GF-D8 (cell line): ENCODE measurements around the gene CDKAL1.

Experiments
- DNase-seq: peaks from one replicate; lab custom pipeline; 2025; lab: John Stamatoyannopoulos, UW

CDKAL1 gene

GRCh38 chr6:20927130-20927860 lies 393.0 kb downstream of the CDKAL1 start:
- no peak for DNase-seq

GRCh38 chr6:20929283-20929682 lies 395.0 kb downstream of the CDKAL1 start:
- no peak for DNase-seq

GRCh38 chr6:20931093-20931492 lies 396.8 kb downstream of the CDKAL1 start:
- no peak for DNase-seq

- no peak for DNase-seq
These were observed 397.5 kb downstream of the CDKAL1 start for GRCh38 chr6:20931772-20932171.

- no peak for DNase-seq
These were observed 398.0 kb downstream of the CDKAL1 start for GRCh38 chr6:20932284-20932683.

- no peak for DNase-seq
These were observed 399.0 kb downstream of the CDKAL1 start for GRCh38 chr6:20933057-20933788.

GRCh38 chr6:20936949-20937348 lies 402.7 kb downstream of the CDKAL1 start:
- no peak for DNase-seq

GRCh38 chr6:20939161-20939775 lies 405.0 kb downstream of the CDKAL1 start:
- no peak for DNase-seq

- DNase-seq = no peak
These were observed 408.9 kb downstream of the CDKAL1 start for GRCh38 chr6:20943040-20943627.

- no peak for DNase-seq
These were observed 409.7 kb downstream of the CDKAL1 start for GRCh38 chr6:20943922-20944321.

- DNase-seq = no peak
These were observed 411.8 kb downstream of the CDKAL1 start for GRCh38 chr6:20946022-20946421.

GRCh38 chr6:20946890-20947289 lies 412.6 kb downstream of the CDKAL1 start:
- DNase-seq = no peak

GRCh38 chr6:20947977-20948376 lies 413.7 kb downstream of the CDKAL1 start:
- DNase-seq = no peak

- no peak for DNase-seq
These were observed 414.3 kb downstream of the CDKAL1 start for GRCh38 chr6:20948556-20948955.

GRCh38 chr6:20949138-20949537 lies 414.9 kb downstream of the CDKAL1 start:
- no peak for DNase-seq

- no peak for DNase-seq
These were observed 418.6 kb downstream of the CDKAL1 start for GRCh38 chr6:20952699-20953474.

- DNase-seq = no peak
These were observed 420.1 kb downstream of the CDKAL1 start for GRCh38 chr6:20954315-20954714.

GRCh38 chr6:20955131-20955530 lies 420.9 kb downstream of the CDKAL1 start:
- DNase-seq = no peak

GRCh38 chr6:20955751-20956150 lies 421.5 kb downstream of the CDKAL1 start:
- DNase-seq = no peak

- no peak for DNase-seq
These were observed 425.8 kb downstream of the CDKAL1 start for GRCh38 chr6:20960067-20960466.

- no peak for DNase-seq
These were observed 431.0 kb downstream of the CDKAL1 start for GRCh38 chr6:20965276-20965675.

- DNase-seq = no peak
These were observed 431.7 kb downstream of the CDKAL1 start for GRCh38 chr6:20965915-20966314.
